ENCODE measurements around the gene TIMM29. TPM values are rescaled to one million over a fixed set of nuclear protein-coding genes. Genes with fewer than 3 reads are reported as not detected.
"Not testable (repeated sequence)": the region's sequence is repeated elsewhere in the genome, so short reads cannot be mapped to it uniquely, and the experiment has no call there.

Gene TIMM29
- polyA plus RNA-seq, 3 donors: 5.2 to 18.7 (median 14.1) TPM

DNA sequence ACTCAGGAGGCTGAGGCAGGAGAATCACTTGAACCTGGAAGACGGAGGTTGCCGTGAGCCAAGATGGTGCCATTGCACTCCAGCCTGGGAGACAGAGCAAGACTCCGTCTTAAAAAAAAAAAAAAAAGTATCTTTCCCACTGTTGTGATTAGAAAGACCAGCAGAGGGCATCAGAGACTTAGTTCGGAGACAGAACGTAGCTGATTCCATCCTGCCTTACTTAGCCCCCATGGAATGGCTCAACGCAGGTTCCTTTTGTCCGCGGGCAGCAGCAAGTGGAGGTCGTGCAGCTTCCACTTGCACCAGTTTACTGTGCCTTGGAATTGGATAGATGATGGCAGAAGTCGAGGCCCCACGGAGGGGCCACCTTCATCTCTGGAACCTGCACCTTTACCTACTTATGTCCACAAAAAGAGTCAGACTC is 8.1 kb downstream of the TIMM29 start:
- Histone ChIP-seq H3K9me3 (replicated peaks in 1 of 2; ENCODE audit: control insufficient read depth in 1 of 2, insufficient read depth in 1 of 2, low read length in 2 of 2) (no peaks in the 10 kb centered on the region), H3K79me2 (ENCODE audit: insufficient read depth, low read length) (peaks cover 4% of the 10 kb centered on the region), H2AFZ (ENCODE audit: insufficient read depth, low read depth, low read length, poor library complexity, severe bottlenecking) (peak overlapping the region; percentile 57), H3K27ac (ENCODE audit: low read depth in 1 of 2, low read length in 2 of 2) (no peak overlapping the region), H3K27me3 (ENCODE audit: control insufficient read depth in 2 of 2, insufficient read depth in 2 of 2, low read length in 2 of 2) (no peaks in the 10 kb centered on the region), H4K20me1 (ENCODE audit: insufficient read depth, low read length) (peaks cover 4% of the 10 kb centered on the region), H3K4me1 (ENCODE audit: control insufficient read depth in 1 of 2, insufficient read depth in 2 of 2, low read length in 2 of 2) (peaks cover 0 to 3% of the 10 kb centered on the region in 2 donors), H3K9ac (ENCODE audit: insufficient read depth, low read length, poor library complexity, severe bottlenecking) (no peak overlapping the region), H3K4me3 (replicated peaks in 1 of 3; ENCODE audit: low read depth in 2 of 3, low read length in 3 of 3) (no peak overlapping the region), H3K4me2 (replicated peaks; ENCODE audit: extremely low read depth, low read length, poor library complexity, severe bottlenecking) (peak overlapping the region; percentile 12), H3K36me3 (replicated peaks in 1 of 2; ENCODE audit: control insufficient read depth in 1 of 2, insufficient read depth in 2 of 2, low read length in 2 of 2) (peaks cover 0 to 8% of the 10 kb centered on the region in 2 donors)
- peaks cover 0 to 1% (median 0%) of the 10 kb centered on the region in 3 donors for H3K27me3 Mint-ChIP-seq (ENCODE audit: low read depth in 3 of 3)
- H3K4me3 Mint-ChIP-seq: no peak overlapping the region
- 0% methylated on average over 3 of the region's 11 CpGs for WGBS (ENCODE audit: insufficient coverage)
- DNase-seq: peak; percentile 39 to 58 (median 55)
- H3K9me3 Mint-ChIP-seq: no peaks in the 10 kb centered on the region
- peak overlapping the region in 2 of 7 donors; percentile 25 to 61 for H3K27ac Mint-ChIP-seq
- intact Hi-C loops (cut with micrococcal nuclease): loop anchor here in 1 of 2 donors (10.0 kb wide), 1 partner anchor 198 kb away; no protein-coding TSS in a partner anchor
- TF ChIP-seq, protein P1, sequence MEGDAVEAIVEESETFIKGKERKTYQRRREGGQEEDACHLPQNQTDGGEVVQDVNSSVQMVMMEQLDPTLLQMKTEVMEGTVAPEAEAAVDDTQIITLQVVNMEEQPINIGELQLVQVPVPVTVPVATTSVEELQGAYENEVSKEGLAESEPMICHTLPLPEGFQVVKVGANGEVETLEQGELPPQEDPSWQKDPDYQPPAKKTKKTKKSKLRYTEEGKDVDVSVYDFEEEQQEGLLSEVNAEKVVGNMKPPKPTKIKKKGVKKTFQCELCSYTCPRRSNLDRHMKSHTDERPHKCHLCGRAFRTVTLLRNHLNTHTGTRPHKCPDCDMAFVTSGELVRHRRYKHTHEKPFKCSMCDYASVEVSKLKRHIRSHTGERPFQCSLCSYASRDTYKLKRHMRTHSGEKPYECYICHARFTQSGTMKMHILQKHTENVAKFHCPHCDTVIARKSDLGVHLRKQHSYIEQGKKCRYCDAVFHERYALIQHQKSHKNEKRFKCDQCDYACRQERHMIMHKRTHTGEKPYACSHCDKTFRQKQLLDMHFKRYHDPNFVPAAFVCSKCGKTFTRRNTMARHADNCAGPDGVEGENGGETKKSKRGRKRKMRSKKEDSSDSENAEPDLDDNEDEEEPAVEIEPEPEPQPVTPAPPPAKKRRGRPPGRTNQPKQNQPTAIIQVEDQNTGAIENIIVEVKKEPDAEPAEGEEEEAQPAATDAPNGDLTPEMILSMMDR (IDR thresholded peaks at IDR 0.05): peak; percentile 70
- H3K36me3 Mint-ChIP-seq: peaks cover 8 to 17% of the 10 kb centered on the region in 2 donors
- peaks cover 7% of the 10 kb centered on the region for H3K4me1 Mint-ChIP-seq

DNA sequence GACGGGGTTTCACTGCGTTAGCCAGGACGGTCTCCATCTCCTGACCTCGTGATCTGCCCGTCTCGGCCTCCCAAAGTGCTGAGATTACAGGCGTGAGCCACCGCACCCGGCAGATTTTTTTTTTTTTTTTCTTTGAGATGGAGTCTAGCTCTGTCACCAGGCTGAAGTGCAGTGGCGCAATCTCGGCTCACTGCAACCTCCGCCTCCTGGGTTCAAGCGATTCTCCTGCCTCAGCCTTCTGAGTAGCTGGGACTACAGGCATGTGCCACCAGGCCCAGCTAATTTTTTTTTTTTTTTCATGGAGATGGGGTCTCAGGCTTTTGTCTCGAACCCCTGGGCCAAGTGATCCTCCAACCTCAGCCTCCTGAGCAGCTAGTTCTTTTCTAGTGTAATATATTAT is 13.0 kb downstream of the TIMM29 start:
- not testable (repeated sequence) for H3K9ac ChIP-seq (ENCODE audit: insufficient read depth, low read length, poor library complexity, severe bottlenecking); H3K9me3 ChIP-seq (replicated peaks in 1 of 2; ENCODE audit: control insufficient read depth in 1 of 2, insufficient read depth in 1 of 2, low read length in 2 of 2); H3K36me3 Mint-ChIP-seq; H3K4me2 ChIP-seq (replicated peaks; ENCODE audit: extremely low read depth, low read length, poor library complexity, severe bottlenecking); H3K4me3 Mint-ChIP-seq; H3K4me1 Mint-ChIP-seq; DNase-seq; H4K20me1 ChIP-seq (ENCODE audit: insufficient read depth, low read length); H3K4me3 ChIP-seq (replicated peaks in 1 of 3; ENCODE audit: low read depth in 2 of 3, low read length in 3 of 3); H3K4me1 ChIP-seq (ENCODE audit: control insufficient read depth in 1 of 2, insufficient read depth in 2 of 2, low read length in 2 of 2); H3K27me3 Mint-ChIP-seq (ENCODE audit: low read depth in 3 of 3); H3K27ac Mint-ChIP-seq; H3K27ac ChIP-seq (ENCODE audit: low read depth in 1 of 2, low read length in 2 of 2); H3K79me2 ChIP-seq (ENCODE audit: insufficient read depth, low read length); H3K27me3 ChIP-seq (ENCODE audit: control insufficient read depth in 2 of 2, insufficient read depth in 2 of 2, low read length in 2 of 2); H3K36me3 ChIP-seq (replicated peaks in 1 of 2; ENCODE audit: control insufficient read depth in 1 of 2, insufficient read depth in 2 of 2, low read length in 2 of 2); H2AFZ ChIP-seq (ENCODE audit: insufficient read depth, low read depth, low read length, poor library complexity, severe bottlenecking); H3K9me3 Mint-ChIP-seq
- intact Hi-C loops (cut with micrococcal nuclease): loop anchor here in 1 of 2 donors (10.0 kb wide), 1 partner anchor 63 kb away; no protein-coding TSS in a partner anchor
- no CpG with 5 or more reads among the region's 14 CpGs for WGBS (ENCODE audit: insufficient coverage)

DNA sequence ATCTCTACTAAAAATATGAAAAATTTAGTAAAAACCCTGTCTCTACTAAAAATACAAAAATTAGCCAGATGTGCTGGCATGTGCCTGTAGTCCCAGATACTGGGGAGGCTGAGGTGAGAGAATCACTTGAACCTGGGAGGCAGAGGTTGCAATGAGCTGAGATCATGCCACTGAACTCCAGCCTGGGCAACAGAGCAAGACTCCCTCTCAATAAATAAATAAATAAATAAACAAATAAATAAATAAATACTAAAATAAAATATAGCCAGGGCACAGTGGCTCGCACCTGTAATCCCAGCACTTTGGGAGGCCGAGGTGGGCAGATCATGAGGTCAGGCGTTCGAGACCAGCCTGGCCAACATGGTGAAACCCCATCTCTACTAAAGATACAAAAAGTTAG is 14.8 kb downstream of the TIMM29 start:
- intact Hi-C loops (cut with micrococcal nuclease): loop anchor here in 1 of 2 donors (10.0 kb wide), 1 partner anchor 61 kb away; no protein-coding TSS in a partner anchor
- H3K4me2 ChIP-seq (replicated peaks; ENCODE audit: extremely low read depth, low read length, poor library complexity, severe bottlenecking); H3K4me3 ChIP-seq (replicated peaks in 1 of 3; ENCODE audit: low read depth in 2 of 3, low read length in 3 of 3); H3K27ac ChIP-seq (ENCODE audit: low read depth in 1 of 2, low read length in 2 of 2); H3K4me1 ChIP-seq (ENCODE audit: control insufficient read depth in 1 of 2, insufficient read depth in 2 of 2, low read length in 2 of 2); H3K9me3 Mint-ChIP-seq; H3K9me3 ChIP-seq (replicated peaks in 1 of 2; ENCODE audit: control insufficient read depth in 1 of 2, insufficient read depth in 1 of 2, low read length in 2 of 2); H2AFZ ChIP-seq (ENCODE audit: insufficient read depth, low read depth, low read length, poor library complexity, severe bottlenecking); H3K36me3 ChIP-seq (replicated peaks in 1 of 2; ENCODE audit: control insufficient read depth in 1 of 2, insufficient read depth in 2 of 2, low read length in 2 of 2); H3K79me2 ChIP-seq (ENCODE audit: insufficient read depth, low read length); H3K4me3 Mint-ChIP-seq; H4K20me1 ChIP-seq (ENCODE audit: insufficient read depth, low read length); H3K4me1 Mint-ChIP-seq; H3K9ac ChIP-seq (ENCODE audit: insufficient read depth, low read length, poor library complexity, severe bottlenecking); DNase-seq; H3K27ac Mint-ChIP-seq; H3K36me3 Mint-ChIP-seq; H3K27me3 Mint-ChIP-seq (ENCODE audit: low read depth in 3 of 3); H3K27me3 ChIP-seq (ENCODE audit: control insufficient read depth in 2 of 2, insufficient read depth in 2 of 2, low read length in 2 of 2): not testable (repeated sequence)
- WGBS (ENCODE audit: insufficient coverage): no CpG with 5 or more reads among the region's 4 CpGs

Data from CD14-positive monocyte (primary cell).